A549 (cell line): ENCODE data around the gene DDX54. TPM values are rescaled to one million over a fixed set of nuclear protein-coding genes. Genes with fewer than 3 reads are reported as not detected.

ENCODE experiments used
- ATAC-seq, 2 experiments: fragments of 200-7000 bp in 1 of 2; fragments of >200 bp in 1 of 2; cut with Nextera tagmentation in 1 of 2; cut with Tn5 transposase in 1 of 2; 3 replicates each; pipeline versions ENCODE4 v1.8.0 to v1.9.1; 2018 to 2020; ENCODE audit warnings: mild to moderate bottlenecking in 1 of 2, moderate library complexity in 1 of 2
- CTCF ChIA-PET: fragments of 300-600 bp; sonication (Branson Sonifier 250); formaldehyde crosslinking; extraction: SDS; loops from one replicate; lab custom pipeline; 2021; ENCODE audit warnings: antibody characterized with exemption, inconsistent platforms; lab: Yijun Ruan, JAX
- POLR2A ChIA-PET: fragments of 350-600 bp; formaldehyde crosslinking; extraction: SDS; loops from one replicate; lab custom pipeline; 2021; ENCODE audit warnings: antibody characterized with exemption, inconsistent platforms; lab: Yijun Ruan, JAX
- DNase-seq, 2 experiments: peaks; one replicate each; pipeline versions ENCODE4 v3.0.0 to v3.0.0-alpha.2; 2011 to 2016; ENCODE audit warnings: low read depth in 1 of 2, low spot score in 1 of 2
- FAIRE-seq: peaks from 2 replicates; lab custom pipeline; 2011; peaks lifted over from hg19 to GRCh38; lab: Jason Lieb, UNC
- H3K27ac ChIP-seq, 2 experiments: fragments of >200 bp; sonication (Bioruptor Twin); formaldehyde crosslinking; 3 replicates each; pipeline ENCODE4 v1.5.1; 2016 to 2017
- H3K4me1 ChIP-seq: fragments of >200 bp; sonication (Bioruptor Twin); formaldehyde crosslinking; 3 replicates; pipeline ENCODE4 v1.6.1; 2016
- H3K4me2 ChIP-seq: fragments of >200 bp; sonication (Bioruptor Twin); formaldehyde crosslinking; 3 replicates; pipeline ENCODE4 v1.6.1; 2016
- H3K4me3 ChIP-seq: fragments of >200 bp; sonication (Bioruptor Twin); formaldehyde crosslinking; 3 replicates; pipeline ENCODE4 v1.5.1; 2016
- H3K9me3 ChIP-seq: fragments of >200 bp; sonication (Bioruptor Twin); formaldehyde crosslinking; 3 replicates; pipeline ENCODE4 v1.6.1; 2016
- ATOH8 ChIP-seq: fragments of 250-450 bp; sonication (Bioruptor Pico); IDR thresholded peaks from 2 replicates; pipeline ENCODE4 v1.5.0; 2020; ENCODE audit warnings: low read depth, mild to moderate bottlenecking, moderate library complexity
- BHLHE40 ChIP-seq: IDR thresholded peaks from 2 replicates; pipeline ENCODE4 v1.6.1; 2012; ENCODE audit warnings: low read depth, low read length, inconsistent platforms
- CBX2 ChIP-seq: fragments of 200-600 bp; sonication (generic); IDR thresholded peaks from 2 replicates; pipeline ENCODE4 v1.6.1; 2016; ENCODE audit warnings: low read depth, mild to moderate bottlenecking, borderline replicate concordance
- CHD2 ChIP-seq: fragments of 150-350 bp; IDR thresholded peaks from 2 replicates; pipeline ENCODE4 v1.6.1; 2014; ENCODE audit warnings: low read length; ENCODE audit not compliant: partially characterized antibody
- CHD4 ChIP-seq: fragments of 200-600 bp; sonication (generic); IDR thresholded peaks from 2 replicates; pipeline ENCODE4 v1.6.1; 2016; ENCODE audit warnings: antibody characterized with exemption, mild to moderate bottlenecking, borderline replicate concordance
- CTCF ChIP-seq: fragments of >200 bp; sonication (Bioruptor Twin); formaldehyde crosslinking; IDR thresholded peaks from 3 replicates; pipeline ENCODE4 v1.5.1; 2016
- E2F6 ChIP-seq: IDR thresholded peaks from 2 replicates; pipeline ENCODE4 v1.6.1; 2012; ENCODE audit warnings: low read depth, borderline replicate concordance
- ELK1 ChIP-seq: fragments of 150-350 bp; IDR thresholded peaks from 2 replicates; pipeline ENCODE4 v1.6.1; 2014; ENCODE audit warnings: low read depth, mild to moderate bottlenecking, low read length
- FOSB ChIP-seq: fragments of 250-450 bp; sonication (Bioruptor Pico); IDR thresholded peaks from 2 replicates; pipeline ENCODE4 v1.5.0; 2020; ENCODE audit warnings: mild to moderate bottlenecking, moderate library complexity
- GATA3 ChIP-seq: IDR thresholded peaks from 2 replicates; pipeline ENCODE4 v1.6.1; 2012; ENCODE audit warnings: borderline replicate concordance
- HDAC2 ChIP-seq: fragments of 200-600 bp; sonication (generic); IDR thresholded peaks from 2 replicates; pipeline ENCODE4 v1.6.1; 2016
- HES2 ChIP-seq: fragments of >200 bp; sonication (Bioruptor Twin); formaldehyde crosslinking; IDR thresholded peaks from 2 replicates; pipeline ENCODE4 v1.6.1; 2016
- HEYL ChIP-seq: fragments of 250-450 bp; sonication (Bioruptor Pico); IDR thresholded peaks from 2 replicates; pipeline ENCODE4 v1.8.0; 2021; ENCODE audit warnings: mild to moderate bottlenecking, moderate library complexity
- KDM5A ChIP-seq: fragments of 200-600 bp; sonication (generic); IDR thresholded peaks from 2 replicates; pipeline ENCODE4 v1.6.1; 2016; ENCODE audit warnings: antibody characterized with exemption, mild to moderate bottlenecking
- MAZ ChIP-seq: fragments of 150-350 bp; IDR thresholded peaks from 2 replicates; pipeline ENCODE4 v1.6.1; 2014; ENCODE audit warnings: antibody characterized with exemption, low read depth, low read length, borderline replicate concordance
- NR3C1 ChIP-seq: fragments of >200 bp; sonication (Bioruptor Twin); formaldehyde crosslinking; IDR thresholded peaks from 3 replicates; pipeline ENCODE4 v1.6.1; 2017
- PBX3 ChIP-seq: IDR thresholded peaks from 2 replicates; pipeline ENCODE4 v1.6.1; 2012
- RCOR1 ChIP-seq: fragments of 150-350 bp; IDR thresholded peaks from 2 replicates; pipeline ENCODE4 v1.6.1; 2014; ENCODE audit warnings: antibody characterized with exemption, low read length, low read depth
- TFCP2L1 ChIP-seq: fragments of 250-450 bp; sonication (Bioruptor Pico); IDR thresholded peaks from 2 replicates; pipeline ENCODE4 v1.5.0; 2021; ENCODE audit warnings: mild to moderate bottlenecking
- USF2 ChIP-seq: fragments of 450-650 bp; IDR thresholded peaks from 2 replicates; pipeline ENCODE4 v1.6.1; 2014; ENCODE audit warnings: antibody characterized with exemption
- ZFP36 ChIP-seq: fragments of 450-650 bp; IDR thresholded peaks from 2 replicates; pipeline ENCODE4 v1.6.1; 2014; ENCODE audit warnings: borderline replicate concordance; ENCODE audit not compliant: partially characterized antibody
- ZNF302 ChIP-seq: fragments of 250-450 bp; sonication (Bioruptor Pico); IDR thresholded peaks from 2 replicates; pipeline ENCODE4 v1.9.0; 2021; ENCODE audit warnings: inconsistent platforms, mild to moderate bottlenecking, moderate library complexity
- WGBS: methylation state at CpG from one replicate; pipeline ENCODE4 v1.1.6; 2017; ENCODE audit errors: missing lambda C conversion rate; 5-methylcytosine and 5-hydroxymethylcytosine counted together
- polyA plus RNA-seq, 4 experiments: library from polyadenylated mRNA; depleted of rRNA in 3 of 4; stranded (reverse); fragments of >200 nt; fragmentation: RNase III in 1 of 4; extraction: RNeasy Plus Mini Kit Qiagen cat#74134 plus additional on column Dnase treatment in 1 of 4; gene quantifications; 2 replicates in 3 of 4; 3 replicates in 1 of 4; pipeline ENCODE4 v1.2.3, GENCODE V29; 2011 to 2017

The DDX54 gene
- polyA plus RNA-seq, 2 of the 4 experiments (the other 2 are of a cell fraction) = 62.4 to 64.5 TPM

GRCh38 chr12:113152835-113153814, 32.2 kb downstream of the DDX54 start (continued):
- TF ChIP-seq ATOH8 = no peak
- TF ChIP-seq TFCP2L1 (CRISPR knock-in tag) = no peak
- TF ChIP-seq HDAC2 = peak; percentile 90
- TF ChIP-seq USF2 = no peak
- peak; percentile 83 for TF ChIP-seq E2F6
- no peak for TF ChIP-seq CHD2
- TF ChIP-seq BHLHE40 = no peak

- Histone ChIP-seq H3K4me3 (peak overlapping the region; percentile 43), H3K9me3 (peaks cover 6% of the 10 kb centered on the region; the same call in 2 of the 3 replicates), H3K27ac (no peak overlapping the region), H3K4me1 (peaks cover 6% of the 10 kb centered on the region; the same call in 1 of the 3 replicates), H3K4me2 (peak overlapping the region; percentile 93)
- DNase-seq = no peak
- ChIA-PET CTCF (interaction anchor here (0.7 to 11.0 kb wide), 26 partner anchors 9 to 161 kb away, joined by 3 to 142 read pairs (median 6); partner anchors contain the start of gene DTX1), POLR2A (interaction anchor here (0.7 to 0.9 kb wide), 2 partner anchors 9 to 33 kb away, joined by 3 to 4 read pairs; partner anchors contain the start of genes DDX54 and RITA1)
- TF ChIP-seq CHD4 = no peak
- TF ChIP-seq ZFP36 = peak; percentile 85
- WGBS = 54% methylated on average over 9 of the region's 9 CpGs
- no peak for ATAC-seq
- FAIRE-seq = no peak
Measured at GRCh38 chr12:113152196-113152834, 33.0 kb downstream of the DDX54 start.

- Histone ChIP-seq H3K27ac (no peak overlapping the region), H3K9me3 (peaks cover 9% of the 10 kb centered on the region; the same call in 2 of the 3 replicates), H3K4me3 (no peak overlapping the region), H3K4me2 (no peak overlapping the region), H3K4me1 (peaks cover 6% of the 10 kb centered on the region; the same call in 1 of the 3 replicates)
- TF ChIP-seq ELK1 = no peak
- no peak for TF ChIP-seq E2F6
- no peak for TF ChIP-seq KDM5A
- TF ChIP-seq CBX2 = no peak
- TF ChIP-seq FOSB (CRISPR knock-in tag) = no peak
- no peak for TF ChIP-seq RCOR1
- no peak for TF ChIP-seq HES2
- no peak for TF ChIP-seq GATA3
- no peak for TF ChIP-seq ZNF302 (CRISPR knock-in tag)
- TF ChIP-seq PBX3 = no peak
- no peak for TF ChIP-seq NR3C1
- no peak for TF ChIP-seq MAZ
- TF ChIP-seq HEYL (CRISPR knock-in tag) = no peak
- no peak for TF ChIP-seq CTCF
- ChIA-PET POLR2A (no interaction called here), CTCF (interaction anchor here (0.7 to 11.0 kb wide), 7 partner anchors 10 to 102 kb away, joined by 3 to 142 read pairs (median 7); no protein-coding TSS in a partner anchor)
- ATAC-seq (no peak), FAIRE-seq (no peak), DNase-seq (no peak)
- 92% methylated on average over 3 of the region's 3 CpGs for WGBS
Measured at GRCh38 chr12:113151655-113152054, 33.6 kb downstream of the DDX54 start.
